Activated CD8-positive, alpha-beta memory T cell treated with anti-CD3 and anti-CD28 coated beads for 24 hours (primary cell): Measurements from ENCODE around the gene PTX4.

Experiments used
- DNase-seq: peaks from one replicate; pipeline ENCODE4 v3.0.0-alpha.2; 2020

Gene PTX4, protein sequence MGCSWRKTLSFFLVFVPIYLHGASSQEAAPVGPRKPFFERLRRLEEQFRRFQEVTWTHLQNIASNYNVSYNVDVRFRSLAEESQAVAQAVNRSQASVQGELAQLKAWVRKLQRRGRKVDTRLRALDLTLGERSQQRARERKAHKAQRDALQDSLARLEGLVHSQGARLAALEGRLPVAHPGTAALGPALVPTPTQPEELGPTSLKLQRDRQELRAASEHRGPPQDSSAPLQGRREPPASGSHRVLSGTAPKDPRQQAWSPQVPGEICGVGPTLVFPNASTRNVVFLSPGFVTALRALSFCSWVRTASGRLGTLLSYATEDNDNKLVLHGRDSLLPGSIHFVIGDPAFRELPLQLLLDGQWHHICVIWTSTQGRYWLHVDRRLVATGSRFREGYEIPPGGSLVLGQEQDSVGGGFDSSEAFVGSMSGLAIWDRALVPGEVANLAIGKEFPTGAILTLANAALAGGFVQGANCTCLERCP

GRCh38 chr16:1488619-1489018 lies at the start of gene PTX4:
Gene PTX4, minus strand, starts transcription at chr16:1488944. Its CDS starts 35 bp downstream, at chr16:1488909.
- no peak for DNase-seq

DNA sequence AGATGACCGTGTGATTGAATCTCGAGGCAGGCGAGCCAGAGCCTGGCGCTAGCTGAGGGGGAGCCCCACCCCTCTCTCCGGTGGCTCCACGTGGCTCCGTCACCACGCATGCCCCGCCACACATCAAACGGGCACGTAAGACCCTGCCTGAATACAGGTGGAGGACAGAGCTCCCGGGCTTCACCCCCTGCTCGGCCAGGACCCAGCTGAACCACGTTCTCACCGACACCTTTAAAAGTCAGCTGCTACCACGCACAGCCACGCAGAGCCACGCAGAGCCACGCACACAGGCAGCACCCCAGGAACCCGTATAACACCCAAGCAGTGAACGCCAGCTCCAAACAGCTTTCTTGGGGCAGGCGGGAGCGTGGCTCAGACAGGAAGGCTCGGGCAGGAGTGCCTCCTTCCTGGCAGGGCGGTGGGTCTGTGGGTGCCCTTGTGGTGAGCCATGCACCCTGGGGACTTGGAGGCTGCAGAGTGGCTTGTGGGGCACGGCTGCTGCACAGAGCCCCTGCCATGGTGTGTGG lies 49.1 kb upstream of the PTX4 start:
- DNase-seq, result peak; percentile 77

GRCh38 chr16:1537138-1537577 lies 48.4 kb upstream of the PTX4 start:
- peak; percentile 69 for DNase-seq

GRCh38 chr16:1536601-1537000 lies 47.9 kb upstream of the PTX4 start:
- DNase-seq, result no peak

DNA sequence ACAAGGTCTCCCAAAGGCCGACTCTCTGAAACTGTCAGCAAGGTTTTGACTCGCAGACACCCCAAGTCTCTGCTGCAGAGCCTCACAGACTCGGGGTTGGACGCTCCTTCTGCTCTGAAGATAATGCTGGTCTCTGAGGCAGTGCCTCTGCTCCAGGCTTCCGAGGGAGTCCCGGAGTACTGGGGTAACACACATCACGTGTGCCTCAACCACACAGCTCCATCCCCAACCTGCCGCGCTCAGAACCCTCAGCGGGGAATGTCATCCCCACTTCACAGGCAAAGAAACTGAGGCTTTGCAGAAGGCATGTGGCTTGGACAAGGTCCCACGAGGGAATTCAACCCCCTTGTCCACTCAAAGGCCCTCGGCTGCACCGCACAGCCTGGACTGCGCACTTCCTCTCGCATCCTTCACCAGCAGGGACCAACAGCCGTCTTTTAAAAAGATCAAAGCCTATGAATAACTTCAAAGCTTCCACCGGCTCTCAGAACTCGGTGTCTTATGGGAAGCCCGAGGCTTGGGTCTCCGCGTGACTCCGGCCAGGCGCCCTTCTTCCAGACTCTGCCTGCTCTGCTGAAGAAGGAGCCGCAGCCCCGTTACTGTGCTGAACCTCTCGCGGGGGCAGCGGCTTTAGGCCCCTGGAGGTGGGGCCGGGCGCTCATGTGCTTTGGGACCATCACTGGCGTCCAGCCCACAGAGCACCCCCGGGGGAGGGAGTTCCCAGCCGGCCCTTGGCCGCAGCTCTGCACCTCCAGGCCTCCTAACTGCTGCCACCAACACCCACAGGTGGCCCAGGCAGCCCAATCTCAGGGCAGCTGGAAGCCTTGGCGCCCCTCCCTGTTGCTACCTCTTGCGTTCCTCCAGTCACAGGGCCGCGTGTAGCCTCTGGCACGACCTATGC lies 46.9 kb upstream of the PTX4 start:
- peak; percentile 79 for DNase-seq

DNA sequence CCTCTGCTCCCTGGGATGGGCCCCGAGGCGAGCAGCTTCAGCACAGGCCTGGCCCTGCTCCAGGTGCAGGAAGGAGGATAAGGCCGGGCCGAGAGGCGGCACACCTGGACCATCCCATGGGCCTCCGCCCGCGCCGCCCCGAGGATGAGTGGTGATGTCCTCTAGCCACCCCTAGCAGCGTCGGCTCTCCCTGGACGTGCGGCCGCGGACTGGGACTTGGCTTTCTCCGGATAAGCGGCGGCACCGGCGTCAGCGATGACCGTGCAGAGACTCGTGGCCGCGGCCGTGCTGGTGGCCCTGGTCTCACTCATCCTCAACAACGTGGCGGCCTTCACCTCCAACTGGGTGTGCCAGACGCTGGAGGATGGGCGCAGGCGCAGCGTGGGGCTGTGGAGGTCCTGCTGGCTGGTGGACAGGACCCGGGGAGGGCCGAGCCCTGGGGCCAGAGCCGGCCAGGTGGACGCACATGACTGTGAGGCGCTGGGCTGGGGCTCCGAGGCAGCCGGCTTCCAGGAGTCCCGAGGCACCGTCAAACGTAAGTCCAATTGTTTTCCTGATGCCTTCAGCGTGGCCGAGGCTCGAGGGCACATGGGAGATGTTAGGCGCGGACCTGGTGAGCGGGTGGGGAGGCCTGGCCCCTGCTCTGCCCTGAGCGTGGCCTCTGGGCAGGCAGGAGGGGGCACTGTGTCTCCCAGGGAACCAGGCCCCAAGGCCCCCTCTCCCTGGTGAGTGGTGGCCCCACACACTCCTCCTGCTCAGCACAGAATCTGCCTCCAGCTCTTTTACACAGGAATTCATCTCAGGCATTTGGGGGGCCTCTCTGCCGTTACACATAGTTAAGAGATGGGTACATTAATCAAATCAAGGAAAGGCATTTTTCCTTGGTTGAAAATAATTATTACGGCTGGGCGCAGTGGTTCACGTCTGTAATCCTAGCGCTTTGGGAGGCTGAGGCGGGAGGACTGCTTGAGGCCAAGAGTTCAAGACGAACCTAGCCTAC lies 45.6 kb upstream of the PTX4 start:
- DNase-seq, result peak; percentile 81

GRCh38 chr16:1533443-1533951 lies 44.8 kb upstream of the PTX4 start, which contains the start of gene TMEM204:
Gene TMEM204, plus strand, starts transcription at chr16:1533666. Its CDS starts 610 bp downstream, at chr16:1534276.
- DNase-seq, result peak; percentile 80

DNA sequence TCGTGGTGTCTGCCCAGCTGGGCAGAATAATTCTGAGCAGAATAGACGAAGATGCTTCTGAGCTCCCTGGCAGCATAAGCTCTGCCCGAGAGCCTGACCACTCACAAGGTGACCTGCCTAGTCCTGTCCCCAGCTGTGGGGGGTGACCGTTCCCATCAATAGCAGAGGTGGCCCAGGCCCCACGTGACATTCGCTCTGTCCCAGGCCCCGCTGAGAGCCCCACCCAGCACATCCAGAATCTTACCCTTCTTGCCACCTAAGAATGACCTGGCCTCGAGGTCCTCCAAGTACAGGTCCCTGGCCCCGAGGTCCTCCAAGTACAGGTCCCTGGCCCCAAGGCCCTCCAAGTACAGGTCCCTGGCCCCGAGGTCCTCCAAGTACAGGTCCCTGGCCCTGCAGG lies 44.0 kb upstream of the PTX4 start:
- no peak for DNase-seq

- no peak for DNase-seq
Observed at GRCh38 chr16:1532081-1532760, 43.5 kb upstream of the PTX4 start.

- no peak for DNase-seq
Observed at GRCh38 chr16:1531638-1531910, 42.8 kb upstream of the PTX4 start.

GRCh38 chr16:1530883-1531637 lies 42.3 kb upstream of the PTX4 start:
- DNase-seq, result no peak

- DNase-seq, result no peak
Observed at GRCh38 chr16:1530349-1530882, 41.7 kb upstream of the PTX4 start.

GRCh38 chr16:1528921-1529537 lies 40.3 kb upstream of the PTX4 start:
- no peak for DNase-seq

- no peak for DNase-seq
Observed at GRCh38 chr16:1527836-1528811, 39.4 kb upstream of the PTX4 start.

DNA sequence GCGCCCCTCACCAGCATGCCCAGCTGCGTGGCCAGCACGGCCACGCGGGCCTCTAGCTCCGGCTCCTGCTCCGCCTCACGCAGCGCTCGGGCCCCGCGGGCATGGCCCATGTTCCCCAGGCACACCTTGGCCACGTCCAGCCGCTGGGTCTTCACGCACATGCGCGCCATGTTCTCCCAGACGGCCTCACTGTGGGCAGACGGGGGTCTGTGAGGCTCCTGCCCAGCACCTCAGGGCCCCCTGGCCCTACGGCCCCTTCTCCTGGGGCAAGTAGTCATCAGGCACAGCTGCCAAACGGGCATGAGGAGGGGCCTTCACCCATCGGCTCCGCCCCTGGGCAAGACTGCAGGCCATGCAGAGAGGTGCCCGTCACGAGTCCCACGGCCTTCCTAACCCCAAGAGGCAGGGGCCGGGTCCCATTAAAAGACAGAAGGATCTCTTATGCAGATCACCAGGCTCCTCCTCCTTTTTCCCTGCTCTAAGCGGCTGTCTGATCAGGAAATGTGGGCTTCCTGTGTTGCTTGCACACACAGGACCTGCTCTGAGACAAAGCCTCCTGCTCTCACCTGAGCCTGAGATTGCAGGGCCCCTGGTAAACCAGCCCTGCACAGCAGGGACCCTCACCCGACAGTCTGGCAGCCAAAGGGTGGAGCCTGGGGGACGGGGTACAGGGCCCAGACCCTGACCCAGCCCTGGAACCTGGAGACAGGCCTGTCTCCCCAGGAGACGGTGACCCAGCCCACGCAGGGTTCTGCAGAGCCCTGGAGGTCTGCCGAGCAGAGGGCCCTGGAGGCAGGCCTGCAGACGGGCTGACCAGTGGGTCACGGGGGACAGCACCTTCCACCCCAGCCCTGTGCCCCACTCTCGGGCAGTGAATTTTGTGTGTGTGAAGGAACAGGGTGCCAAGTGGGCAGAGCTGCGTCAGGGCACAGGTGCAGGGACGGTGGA lies 38.1 kb upstream of the PTX4 start:
- peak; percentile 79 for DNase-seq

DNA sequence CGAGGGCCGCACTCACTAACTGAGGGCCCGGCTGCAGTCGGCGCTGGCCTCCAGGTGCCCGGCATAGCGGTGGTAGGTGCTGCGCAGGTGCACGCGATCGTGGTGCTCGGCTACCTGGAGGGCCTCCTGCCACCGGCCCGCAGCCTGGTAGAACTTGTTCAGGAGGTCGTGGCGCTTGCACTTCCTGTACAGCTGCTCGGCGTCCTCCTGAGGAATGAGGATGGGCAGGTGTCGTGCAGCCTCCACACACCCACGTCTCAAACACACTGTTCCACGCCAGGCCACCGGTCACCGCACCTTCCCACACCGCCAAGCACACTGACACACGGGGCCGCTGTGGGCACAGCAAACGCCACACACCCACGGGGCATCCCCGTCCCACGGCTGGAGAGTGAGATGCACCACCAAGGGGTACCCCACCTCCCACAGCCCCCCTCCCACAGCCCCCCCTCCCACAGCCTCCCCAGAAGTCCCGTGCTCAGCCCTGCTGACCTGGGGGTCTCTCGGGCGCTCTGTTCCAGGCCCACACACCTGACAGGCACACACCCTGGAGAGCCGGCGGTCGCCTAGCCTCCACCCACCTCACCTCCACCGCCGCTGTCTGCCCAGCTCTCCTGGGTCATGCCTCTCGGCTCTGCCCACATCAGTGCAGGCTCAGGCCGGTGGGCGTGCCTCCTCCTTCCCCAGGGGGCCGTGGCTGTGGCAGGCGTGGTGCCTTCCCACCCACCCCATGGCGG lies 37.3 kb upstream of the PTX4 start:
- peak; percentile 71 for DNase-seq

DNA sequence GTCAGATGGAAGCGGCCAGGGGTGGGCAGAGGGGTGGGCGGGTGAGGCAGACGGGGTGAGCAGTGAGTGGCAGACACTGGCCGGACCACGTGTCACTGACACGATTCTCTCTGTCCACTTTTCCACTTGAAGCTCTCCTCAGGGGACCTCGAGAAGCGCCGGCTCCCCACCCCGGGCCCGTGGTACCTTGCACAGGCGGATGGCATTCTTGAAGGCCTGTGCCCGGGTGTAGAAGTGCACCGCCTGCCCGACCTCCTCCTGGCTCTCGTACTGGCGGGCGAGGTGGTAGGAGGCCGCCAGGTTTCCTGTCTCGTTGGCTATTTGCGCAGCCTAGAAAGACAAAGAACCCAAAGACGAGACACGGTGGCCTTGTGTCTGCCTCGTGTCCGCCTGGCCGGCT lies 35.6 kb upstream of the PTX4 start:
- DNase-seq, result no peak
